Left forelimb (tissue), 1 donor: ENCODE measurements around the gene PLA2G2D.
A peak's percentile ranks its signal among the peaks of the same experiment; 100 is the strongest.

ENCODE experiments used
- DNase-seq: peaks from one replicate; pipeline ENCODE4 v3.0.0-alpha.2; 2018; ENCODE audit warnings: low spot score

PLA2G2D gene

DNA sequence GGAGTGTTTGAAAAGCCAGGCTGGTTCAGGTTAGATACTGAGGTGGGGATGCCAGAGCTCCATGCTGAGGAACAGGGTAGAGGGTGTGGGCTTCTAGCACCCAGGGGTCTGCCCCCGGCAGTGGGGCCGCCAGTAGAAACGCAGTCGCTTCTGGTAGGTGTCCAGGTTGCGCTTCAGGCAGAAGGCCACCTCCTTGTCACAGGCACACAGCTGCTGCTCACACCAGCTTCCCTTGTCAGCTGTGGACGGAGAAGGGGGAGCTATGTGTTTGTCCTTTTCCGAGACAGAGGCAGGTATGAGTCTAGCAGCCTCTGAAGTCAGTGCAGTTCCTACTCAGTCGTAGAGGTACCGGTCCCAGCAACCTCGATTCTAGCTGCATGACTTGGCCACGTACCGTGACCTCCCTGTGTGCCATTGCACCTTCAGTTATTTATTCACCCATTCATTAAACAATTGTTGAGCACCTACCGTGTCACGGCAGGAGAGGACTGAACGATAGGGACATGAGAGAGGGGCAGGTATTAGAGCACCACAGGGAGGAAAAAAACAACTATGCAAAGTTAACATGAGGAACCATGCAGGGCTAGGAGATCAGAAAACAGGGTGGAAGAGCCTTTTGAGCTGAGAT, 5.2 kb downstream of the PLA2G2D start:
- DNase-seq, result peak; percentile 40

DNA sequence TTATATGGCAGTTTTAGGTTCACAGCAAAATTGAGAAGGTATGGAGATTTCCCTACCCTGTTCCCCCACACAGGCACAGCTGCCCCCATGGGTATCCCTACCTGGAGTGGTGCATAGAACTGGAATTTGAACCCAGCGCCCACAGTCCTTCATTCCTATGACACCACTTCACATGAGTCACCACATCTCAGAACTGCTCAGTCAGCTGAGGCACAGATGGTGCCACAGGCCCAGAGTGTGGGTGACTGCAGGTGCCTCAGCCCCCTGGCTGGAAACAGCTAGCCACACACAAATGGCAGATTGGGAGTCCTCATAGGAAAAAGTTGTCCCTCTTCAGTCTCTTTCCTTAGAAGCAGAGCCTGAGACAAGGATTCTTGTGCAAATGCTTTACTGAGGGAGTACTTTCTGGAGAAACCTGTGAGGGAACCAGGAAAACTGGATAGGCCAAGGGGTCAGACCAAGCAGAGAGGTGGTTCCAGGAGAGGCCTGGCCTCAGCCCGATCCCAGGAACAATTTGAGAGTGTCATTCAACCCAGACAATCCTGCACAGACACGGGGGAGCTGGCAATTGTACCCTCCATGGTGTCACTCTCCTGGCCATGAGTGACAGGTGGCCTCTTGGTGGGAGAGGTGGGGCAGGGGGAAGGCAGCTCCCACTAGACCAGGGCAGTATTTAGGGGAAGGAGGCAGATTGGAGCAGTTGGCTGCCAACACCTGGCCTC, 6.9 kb downstream of the PLA2G2D start:
- peak; percentile 25 for DNase-seq

DNA sequence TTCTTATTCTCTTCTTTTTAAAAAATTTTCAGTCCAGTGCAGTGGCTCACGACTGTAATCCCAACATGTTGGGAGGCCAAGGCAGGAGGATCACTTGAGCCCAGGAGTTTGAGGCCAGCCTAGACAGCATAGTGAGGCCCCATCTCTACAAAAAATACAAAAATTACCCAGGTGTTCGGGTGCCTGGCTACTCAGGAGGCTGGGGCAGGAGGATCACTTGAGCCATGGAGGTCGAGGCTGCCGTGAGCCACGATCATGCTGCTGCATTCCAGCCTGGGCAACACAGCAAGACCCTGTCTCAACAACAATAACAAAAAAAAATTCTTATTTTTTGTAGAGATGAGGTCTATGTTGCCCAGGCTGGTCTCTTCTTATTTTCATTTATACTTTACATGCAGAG, 7.9 kb downstream of the PLA2G2D start:
- no peak for DNase-seq

DNA sequence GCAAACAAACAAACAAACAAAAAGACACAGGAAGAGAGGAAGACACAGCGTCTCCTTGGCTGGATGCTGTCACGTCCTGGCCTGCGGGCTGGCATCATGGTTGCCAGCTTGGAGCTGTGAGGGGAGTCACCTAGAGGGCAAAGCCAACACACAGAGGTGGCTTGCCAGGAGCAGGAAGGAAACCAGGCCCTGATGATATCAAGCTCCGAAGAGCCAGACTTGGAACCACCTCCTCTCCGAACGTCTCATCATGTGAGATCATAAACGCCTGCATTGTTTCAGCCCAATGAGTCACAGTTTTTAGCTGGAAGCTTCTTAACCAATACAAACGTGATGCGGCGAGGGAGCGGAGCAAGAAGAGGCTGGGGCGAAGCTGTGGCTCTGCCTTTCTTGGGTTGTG, 8.7 kb downstream of the PLA2G2D start:
- DNase-seq, result no peak

DNA sequence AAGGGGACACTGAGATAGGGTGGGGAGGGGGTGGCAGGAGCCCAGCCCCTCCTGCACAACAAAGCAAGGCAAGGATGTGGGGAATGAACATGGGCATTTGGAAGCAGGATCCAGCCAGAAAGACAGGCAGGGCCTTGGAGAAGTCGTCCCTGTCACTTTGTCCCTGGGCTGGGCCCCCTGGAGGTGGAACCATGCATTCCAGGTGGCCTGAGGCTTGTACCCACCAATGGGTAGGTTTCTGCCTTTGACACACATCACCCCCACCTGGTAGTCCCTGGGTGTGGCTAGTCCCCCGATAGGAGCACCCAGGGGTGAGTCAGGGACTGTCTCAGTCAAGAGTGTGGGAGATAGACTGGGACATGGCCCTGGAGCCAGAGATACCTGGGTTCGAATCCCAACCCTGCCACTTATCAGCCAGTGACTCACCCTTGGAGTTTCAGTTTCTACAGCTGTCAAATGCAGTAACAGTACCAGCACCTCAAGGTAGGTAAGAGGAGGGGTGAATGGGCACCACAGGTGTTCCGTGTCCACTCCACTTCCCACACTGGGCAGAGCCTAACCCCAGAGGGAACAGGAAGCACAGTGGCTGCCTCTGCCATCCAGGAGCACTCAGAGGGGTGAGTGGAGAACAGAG, 10.0 kb downstream of the PLA2G2D start:
- no peak for DNase-seq

DNA sequence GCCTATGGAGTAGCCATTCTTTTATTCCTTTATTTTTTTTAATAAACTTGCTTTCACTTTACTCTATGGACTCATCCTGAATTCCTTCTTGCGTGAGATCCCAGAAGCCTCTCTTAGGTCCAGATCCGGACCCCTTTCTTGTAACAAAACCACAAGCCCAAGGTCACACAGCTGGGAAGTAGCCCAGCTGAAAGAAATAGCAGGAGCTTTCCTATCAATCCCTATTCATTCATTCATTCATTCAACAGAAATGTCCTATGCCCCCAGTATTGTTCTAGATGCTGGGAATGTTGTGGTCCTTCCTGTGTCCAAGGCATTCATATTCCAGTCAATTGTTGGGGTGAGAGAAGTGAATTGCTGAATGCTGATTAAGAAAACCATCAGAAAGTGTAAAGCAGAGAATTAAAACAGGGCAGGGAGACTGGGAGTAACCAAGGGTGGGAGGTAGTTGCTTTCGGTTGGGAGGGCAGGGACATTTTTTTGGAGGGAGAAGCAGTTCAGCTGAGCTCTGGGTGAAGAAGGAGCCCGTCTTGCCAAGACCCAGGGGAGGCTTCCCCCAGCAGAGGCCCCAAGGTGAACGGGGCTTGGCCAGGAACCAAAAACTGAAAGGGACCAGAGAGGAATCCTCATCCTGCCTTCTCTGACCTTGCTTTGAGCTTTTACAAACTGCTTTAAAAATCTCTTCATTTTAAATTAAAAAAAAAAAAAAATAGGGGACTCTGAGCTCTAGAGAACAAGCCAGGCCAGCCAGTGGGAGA, 10.8 kb downstream of the PLA2G2D start:
- no peak for DNase-seq

DNA sequence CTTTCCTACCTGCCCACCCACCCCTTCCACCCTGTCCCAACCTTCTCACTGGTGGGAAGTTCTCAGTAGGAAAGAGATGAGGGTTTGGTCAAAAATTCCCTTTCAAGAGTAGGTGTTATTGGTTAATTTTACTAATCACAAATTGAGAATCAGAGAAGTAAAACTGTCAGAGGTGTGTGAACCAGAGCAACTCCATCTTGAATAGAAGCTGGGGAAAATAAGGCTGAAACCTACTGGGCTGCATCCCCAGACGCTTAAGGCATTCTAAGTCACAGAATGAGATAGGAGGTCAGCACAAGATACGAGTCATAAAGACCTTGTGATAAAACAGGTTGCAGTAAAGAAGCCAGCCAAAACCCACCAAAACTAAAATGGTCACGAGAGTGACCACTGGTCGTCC, 11.5 kb downstream of the PLA2G2D start:
- no peak for DNase-seq

DNA sequence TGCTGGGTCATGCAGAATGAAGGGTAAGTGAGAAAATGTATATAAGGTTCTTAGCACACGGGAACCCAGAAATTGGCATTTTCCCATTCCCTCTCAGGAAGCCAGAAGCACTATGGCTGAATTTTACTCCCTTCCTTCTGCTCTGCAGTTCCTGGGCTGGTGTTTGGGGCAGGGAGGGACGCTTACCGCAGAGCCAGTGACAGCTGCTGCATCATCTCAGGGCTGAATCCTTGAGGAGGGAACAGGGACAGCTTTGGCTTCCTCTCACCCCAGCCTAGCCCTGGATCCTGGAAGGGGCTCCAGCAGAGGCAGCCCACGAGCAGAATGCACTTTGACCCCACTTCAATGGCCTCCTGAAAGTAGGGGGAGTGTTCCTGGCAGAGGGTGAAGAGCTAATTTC, 12.0 kb downstream of the PLA2G2D start:
- DNase-seq, result no peak

DNA sequence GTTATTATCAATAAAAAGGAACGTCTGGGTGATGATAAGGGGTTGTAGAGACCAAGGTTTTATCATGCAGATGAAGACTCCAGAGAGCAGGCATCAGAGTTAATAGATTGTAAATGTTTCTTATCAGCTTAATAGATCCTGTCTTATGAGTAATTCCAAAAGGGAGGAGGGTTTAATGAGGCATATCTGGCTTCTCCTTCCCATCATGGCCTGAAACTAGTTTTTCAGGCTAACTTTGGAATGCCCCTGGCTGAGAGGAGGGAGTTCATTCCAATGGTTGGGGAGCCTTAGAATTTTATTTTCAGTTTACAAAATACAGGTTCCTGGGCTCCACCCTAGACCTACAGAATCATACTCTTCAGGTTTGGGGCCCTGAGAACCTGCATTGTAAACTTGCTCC, 13.5 kb downstream of the PLA2G2D start:
- DNase-seq, result no peak

DNA sequence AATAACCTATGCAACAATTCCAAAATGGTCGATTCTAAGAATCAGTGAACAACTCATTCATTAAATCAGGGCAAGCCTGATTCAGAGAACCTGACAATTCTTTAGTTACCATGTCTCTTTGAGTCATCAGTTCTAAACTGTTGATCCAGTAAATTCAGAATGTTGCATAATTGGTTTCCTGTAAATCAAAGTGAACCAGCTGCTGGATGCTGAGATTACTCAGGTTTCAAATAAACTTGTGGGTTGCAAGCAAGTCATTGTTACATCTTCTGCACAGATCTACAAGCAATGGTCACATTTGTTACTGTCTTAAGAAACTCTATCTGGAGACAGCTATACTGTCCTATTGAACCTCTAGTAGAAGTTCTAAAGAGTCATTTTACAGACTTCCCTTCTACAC, 16.5 kb downstream of the PLA2G2D start:
- no peak for DNase-seq

DNA sequence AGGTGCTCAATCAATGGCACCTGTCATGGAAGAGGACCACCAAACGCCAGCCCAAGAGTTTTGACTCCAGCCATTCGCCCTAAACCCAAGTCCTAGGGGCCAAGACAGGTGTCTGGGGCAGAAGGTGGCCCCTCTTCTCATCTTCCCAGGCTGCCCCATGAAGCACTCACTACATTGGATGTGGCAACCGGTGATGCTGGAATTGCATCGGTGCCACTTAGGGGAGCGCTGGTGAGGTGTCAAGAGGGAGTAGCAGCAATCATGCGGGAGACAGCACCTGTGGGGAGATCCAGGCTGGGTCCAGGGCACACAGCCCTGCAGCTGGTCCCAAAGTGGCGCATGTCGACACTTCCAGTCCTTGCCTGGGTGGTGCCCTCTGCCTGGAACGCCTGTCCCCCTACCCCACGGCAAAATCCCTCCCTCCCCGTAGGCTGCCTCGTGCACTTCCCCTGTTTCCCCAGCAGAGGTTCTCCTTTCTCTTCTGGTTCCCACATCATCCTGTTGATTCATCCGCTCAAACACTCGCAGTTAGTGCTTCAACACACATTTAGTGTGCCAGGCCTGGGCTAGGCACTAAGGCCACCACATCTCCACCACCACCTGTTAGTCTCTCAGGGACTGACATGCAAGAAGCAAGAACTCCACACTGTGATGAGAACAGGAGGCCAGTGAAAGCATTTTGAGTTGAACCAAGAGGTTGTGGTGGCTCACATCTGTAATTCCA, 18.5 kb downstream of the PLA2G2D start:
- DNase-seq, result no peak

DNA sequence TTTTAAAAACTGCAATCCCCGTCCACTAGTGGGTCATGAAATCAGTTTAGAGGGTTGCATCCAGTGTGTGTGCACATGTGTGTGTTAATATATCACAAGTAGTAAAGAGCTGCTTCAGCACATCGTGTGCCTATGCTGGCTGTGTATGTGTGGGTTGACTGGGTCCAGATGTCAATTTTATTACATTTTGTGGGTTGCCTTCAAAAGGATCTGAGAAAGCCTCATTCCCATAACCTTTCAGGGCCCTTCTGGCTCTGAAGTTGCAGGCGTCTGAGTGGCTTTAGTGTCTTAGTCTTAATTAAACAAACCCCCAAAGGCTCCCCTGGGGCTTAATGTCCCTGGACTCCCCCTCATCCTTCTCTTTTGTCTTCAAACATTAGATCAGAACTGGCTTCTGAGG, 19.8 kb downstream of the PLA2G2D start:
- no peak for DNase-seq

DNA sequence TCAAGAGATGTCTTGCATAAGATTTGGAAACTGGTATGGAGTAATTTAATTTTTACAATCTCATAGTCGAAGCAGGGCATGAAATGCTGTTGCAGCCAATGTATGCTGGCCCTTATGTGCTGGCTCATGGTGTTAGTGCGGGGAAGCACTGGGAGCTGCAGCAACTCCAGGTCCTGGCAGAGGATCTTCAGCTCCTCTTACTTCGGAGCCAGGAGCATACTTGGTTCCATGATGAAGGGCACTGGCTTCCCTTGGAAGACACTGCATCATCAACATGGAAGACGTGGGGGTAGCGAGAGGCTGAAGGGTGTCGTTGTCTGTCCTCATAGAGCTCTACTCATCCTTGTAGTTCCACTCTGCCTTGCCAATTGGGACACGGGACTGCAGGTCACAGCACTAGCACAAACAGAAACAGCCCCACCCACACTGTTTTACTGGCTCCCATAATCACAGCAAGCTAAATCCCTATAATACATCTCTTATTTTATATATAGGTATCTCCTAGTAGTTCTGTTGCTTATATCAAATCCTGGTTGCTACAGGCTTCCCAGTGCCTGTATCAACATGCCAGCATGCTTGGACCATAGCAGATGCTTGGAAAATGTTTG, 22.4 kb downstream of the PLA2G2D start:
- DNase-seq, result no peak

DNA sequence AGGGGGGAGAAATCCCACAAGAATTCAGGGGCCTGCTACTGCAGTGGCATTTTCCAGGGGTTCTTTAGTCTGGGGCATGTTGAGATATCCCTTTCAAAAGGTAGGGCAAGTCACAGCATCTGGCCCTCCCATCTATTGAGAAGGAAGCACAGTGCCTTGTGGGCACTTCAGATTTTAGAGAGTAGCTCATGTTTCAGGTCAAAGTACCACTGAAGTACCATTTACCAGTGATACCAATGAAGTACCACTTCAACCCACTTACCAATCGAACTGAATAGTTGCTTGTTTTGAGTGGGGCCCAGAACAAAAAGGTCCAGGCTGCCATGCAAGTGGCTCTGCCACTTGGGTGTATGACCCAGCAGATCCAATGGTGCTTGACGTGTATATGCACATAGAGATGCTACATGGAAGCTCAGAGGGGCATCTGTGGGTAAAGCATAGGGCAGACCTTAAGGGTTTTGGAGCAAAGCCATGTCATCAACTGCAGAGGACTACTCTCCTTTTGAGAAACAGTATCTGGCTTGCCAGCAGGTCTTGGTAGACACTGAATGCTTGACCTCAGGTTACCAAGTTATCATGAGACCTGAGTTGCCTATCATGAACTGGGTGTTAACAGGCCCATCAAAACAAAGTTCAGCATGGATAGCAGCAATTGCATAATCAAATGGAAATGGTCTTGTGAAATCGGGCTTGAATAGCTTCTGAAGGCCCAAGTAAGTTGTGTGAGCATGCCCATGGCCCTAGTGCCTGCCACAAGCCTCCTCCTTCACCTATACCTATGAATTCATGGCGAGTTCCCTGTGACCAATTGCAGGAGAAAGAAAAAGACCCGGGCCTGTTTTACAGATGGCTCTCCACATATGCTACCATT, 23.5 kb downstream of the PLA2G2D start:
- DNase-seq, result no peak

DNA sequence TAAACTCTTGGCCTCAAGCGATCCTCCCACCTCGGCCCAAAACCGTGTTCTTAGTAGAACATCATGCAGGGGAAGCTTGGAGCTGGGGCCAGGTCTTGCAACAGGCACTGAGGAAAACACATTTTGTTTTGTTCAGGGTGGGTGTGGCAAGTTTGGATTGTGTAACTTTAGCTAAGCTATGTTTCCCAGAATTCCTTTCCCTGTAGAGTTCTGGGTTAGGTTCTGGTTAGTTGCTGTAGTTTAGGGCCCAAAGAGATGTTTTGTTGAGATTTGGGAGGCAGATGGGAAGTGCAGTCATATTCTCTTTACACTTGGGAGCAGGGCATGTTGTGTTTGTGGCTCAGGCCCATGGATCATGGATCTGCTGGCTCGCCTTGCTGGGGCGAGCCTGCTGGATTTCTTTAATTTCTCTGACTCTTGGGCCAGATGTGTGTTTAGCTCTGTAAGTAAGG, 25.4 kb downstream of the PLA2G2D start:
- no peak for DNase-seq

DNA sequence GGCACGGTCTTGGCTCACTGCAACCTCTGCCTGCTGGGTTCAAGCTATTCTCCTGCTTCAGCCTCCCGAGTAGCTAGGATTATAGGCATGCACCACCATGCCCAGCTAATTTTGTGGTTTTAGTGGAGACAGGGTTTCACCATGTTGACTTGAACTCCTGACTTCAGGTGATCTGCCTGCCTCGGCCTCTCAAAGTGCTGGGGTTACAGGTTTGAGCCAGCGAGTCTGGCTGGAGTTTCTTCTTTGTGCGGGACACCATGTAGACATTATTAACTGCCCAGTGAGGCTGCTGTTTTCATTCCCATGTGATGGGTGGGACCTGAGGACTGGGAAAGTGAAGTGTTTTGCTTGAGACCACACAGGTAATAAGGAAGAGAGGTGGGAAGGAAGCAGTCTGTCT, 26.0 kb downstream of the PLA2G2D start:
- DNase-seq, result no peak

DNA sequence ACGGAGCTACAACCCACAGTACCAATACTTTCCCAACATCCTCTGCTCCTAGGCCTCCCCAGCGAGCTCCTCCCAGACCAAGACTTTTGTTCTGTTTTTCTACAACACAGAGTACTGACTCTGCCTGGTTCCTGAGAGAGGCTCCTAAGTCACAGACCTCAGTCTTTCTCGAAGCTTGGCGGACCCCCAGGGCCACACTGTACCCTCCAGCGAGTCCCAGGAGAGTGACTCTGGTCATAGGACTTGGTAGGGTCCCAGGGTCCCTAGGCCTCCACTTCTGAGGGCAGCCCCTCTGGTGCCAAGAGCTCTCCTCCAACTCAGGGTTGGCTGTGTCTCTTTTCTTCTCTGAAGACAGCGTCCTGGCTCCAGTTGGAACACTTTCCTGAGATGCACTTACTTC, 28.7 kb downstream of the PLA2G2D start:
- DNase-seq, result no peak

DNA sequence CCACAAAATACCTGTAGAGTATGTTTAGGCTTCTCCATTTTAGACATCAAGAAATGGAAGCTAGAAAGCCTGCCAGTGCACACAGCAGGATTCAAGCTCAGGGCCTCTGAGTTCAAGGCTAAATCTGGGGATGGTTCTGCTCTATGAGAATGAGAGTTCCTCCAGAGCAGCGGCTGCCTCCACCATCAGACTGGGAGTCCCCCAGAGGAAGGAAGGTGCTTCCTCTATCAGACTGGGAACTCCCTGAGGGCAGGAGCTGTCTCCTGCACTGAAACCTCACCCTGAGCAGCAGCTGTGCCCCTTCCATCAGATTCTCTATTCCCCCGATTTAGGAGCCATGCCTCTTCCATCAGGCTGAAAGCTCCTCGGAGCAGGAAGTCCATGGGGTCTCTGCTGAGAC, 29.2 kb downstream of the PLA2G2D start:
- no peak for DNase-seq

DNA sequence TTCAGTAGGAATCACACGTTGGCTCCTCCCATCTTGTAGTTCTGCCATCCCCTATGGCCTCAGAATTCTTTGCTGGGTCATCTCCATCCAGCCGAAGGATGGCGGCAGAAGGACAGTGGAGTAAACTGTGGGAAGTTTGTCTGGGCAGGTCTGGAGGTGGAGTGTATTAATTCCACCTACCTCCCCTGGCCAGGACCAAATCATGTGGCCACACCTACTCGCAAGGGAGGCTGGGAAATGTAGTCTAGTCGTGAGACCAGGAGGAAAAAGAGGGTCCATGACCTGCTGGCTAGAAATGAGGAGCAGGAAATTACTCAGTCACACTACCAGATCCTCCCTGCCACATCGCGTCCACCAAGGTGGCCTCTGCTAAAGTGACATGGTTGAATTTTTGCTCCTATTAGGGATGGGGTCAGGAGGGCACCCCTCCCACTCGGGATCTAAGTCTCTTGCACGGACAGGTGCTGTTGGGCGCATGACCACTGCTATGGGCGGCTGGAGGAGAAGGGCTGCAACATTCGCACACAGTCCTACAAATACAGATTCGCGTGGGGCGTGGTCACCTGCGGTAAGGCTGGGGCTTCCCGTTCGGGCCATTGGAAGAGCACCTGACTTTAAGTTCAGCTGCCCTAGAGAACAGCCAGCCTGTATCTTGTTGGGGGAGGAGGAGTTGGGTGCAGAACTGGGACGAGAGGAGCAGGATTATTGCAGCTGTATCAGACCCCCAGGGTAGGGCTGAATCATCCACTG, 29.8 kb downstream of the PLA2G2D start:
- no peak for DNase-seq

DNA sequence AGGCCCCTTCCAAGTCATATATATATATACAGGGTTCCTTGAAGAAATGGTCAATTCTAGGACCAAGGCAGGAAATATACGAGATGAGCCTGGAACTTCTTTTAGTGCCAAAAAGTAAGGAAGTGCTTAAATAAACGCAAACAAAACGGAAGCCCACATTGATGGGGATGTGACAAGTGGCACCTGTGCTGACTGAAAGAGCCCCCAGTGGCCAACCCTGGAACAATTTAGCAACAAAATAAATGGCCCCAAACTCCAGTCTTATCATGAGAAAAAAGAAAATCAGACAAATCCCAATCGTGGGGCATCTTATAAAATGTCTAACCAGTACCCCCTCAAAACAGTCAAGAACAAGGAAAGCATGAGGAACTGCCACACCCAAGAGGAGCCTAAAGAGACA, 31.7 kb downstream of the PLA2G2D start:
- no peak for DNase-seq
